GM19372 (cell line): Measurements from ENCODE around the gene CNKSR3.
A peak's percentile ranks its signal among the peaks of the same experiment; 100 is the strongest.
"Not testable (repeated sequence)": the region's sequence is repeated elsewhere in the genome, so short reads cannot be mapped to it uniquely, and the experiment has no call there.

Experiments
- ATAC-seq: cut with Tn5 transposase; IDR thresholded peaks from one replicate; pipeline ENCODE4 v1.9.1; 2021; ENCODE audit warnings: mild to moderate bottlenecking, low read depth, moderate library complexity; ENCODE audit not compliant: unreplicated experiment

The CNKSR3 gene

DNA sequence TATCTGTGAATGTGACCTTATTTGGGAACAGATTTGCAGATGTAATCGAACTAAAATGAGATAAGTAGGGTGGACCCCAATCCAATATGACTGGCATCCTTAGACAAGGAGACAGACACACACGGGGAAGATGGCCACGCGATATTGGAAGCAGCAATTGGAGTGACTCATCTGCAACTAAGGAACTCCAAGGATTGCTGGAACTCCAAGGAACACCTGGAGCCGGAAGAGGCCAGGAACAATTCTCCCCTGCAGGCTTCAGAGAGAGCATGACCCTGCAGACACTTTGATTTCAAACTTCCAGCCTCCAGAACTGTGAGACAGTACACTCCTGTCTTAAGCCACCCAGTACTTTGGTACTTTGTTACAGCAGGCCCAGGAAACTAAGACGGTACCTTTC is 19.5 kb upstream of the CNKSR3 start:
- ATAC-seq = no peak

- no peak for ATAC-seq
Observed at GRCh38 chr6:154528310-154528915, 17.9 kb upstream of the CNKSR3 start.

- no peak for ATAC-seq
Observed at GRCh38 chr6:154526996-154527395, 16.5 kb upstream of the CNKSR3 start.

DNA sequence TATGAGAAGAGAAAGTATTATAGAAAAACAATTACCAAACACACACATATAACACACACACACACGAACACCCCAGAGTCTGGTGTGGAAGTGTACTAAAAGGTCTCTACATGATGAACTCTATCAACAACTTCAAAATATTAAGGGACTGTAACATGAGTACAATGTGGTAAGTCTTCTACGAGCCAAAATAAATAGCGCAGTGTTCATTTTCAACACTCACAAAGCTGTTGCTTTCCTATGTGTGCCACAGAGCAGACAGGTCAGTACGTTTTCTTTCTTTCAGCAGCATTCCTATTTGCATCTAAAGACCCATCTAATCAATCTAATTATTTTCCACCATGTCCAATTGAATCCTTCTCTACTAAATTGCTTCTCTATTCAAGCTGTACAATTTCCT is 12.1 kb upstream of the CNKSR3 start:
- ATAC-seq = no peak

- ATAC-seq = no peak
Observed at GRCh38 chr6:154521412-154521811, 10.9 kb upstream of the CNKSR3 start.

DNA sequence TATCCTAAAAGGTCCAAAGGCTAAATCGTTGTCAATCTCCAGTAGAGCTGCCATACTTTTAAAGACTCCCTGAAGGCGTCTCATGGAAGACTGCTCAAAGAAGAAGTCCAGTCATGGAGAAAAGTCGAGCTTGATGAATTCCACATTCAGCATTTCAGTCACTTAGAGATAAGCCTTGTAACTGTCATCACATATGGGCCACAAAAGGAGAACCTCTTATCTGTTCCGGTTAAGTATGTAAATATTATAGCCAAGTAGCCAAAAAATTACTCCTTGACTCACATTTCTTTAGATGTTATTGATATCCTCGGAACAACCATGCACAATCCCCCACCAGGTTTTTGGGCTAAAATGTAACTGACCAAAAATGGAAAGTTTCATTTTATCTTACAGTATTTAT is 9.8 kb upstream of the CNKSR3 start:
- no peak for ATAC-seq

GRCh38 chr6:154518396-154518795 is 7.9 kb upstream of the CNKSR3 start:
- no peak for ATAC-seq

GRCh38 chr6:154516276-154516675 is 5.8 kb upstream of the CNKSR3 start:
- no peak for ATAC-seq

DNA sequence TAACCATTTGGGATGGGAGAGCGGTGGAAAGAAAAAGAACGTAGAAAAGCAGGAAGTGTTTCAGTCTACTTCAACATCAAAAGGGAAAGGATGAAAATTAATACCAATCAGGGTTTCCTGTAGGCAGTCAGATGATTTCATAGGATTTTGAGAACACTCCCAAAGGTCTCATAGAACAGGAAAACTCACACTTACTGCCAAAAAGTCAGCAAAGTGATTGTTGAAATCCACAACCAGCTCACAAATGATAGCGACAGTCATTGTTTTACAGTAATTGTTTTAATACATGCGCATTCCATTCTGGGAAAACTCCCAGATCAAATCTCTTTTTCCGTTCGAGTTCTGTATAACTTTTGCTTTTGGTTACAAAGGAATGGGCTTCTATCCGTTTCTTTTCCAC is 5.3 kb upstream of the CNKSR3 start:
- ATAC-seq = no peak

DNA sequence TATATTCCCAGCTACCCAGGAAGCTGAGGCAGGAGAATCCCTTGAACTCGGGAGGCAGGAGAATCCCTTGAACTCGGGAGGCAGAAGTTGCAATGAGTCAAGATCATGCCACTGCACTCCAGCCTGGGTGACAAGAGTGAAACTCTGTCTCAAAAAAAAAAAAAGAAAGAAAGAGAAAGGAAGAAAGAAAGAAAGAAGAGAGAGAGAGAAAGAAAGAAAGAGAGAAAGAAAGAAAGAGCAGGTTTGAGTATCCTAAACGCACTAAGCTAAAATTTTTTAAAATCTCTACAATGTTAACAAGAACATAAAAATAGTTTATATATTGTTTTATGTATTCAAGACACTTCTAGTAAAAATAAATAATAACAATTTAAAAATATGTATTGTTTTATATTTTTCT is 4.6 kb upstream of the CNKSR3 start:
- ATAC-seq = not testable (repeated sequence)

GRCh38 chr6:154514481-154514880 is 4.0 kb upstream of the CNKSR3 start:
- ATAC-seq = no peak

GRCh38 chr6:154513601-154514320 is 3.3 kb upstream of the CNKSR3 start:
- ATAC-seq = no peak

GRCh38 chr6:154512201-154512600 is 1.7 kb upstream of the CNKSR3 start:
- no peak for ATAC-seq

DNA sequence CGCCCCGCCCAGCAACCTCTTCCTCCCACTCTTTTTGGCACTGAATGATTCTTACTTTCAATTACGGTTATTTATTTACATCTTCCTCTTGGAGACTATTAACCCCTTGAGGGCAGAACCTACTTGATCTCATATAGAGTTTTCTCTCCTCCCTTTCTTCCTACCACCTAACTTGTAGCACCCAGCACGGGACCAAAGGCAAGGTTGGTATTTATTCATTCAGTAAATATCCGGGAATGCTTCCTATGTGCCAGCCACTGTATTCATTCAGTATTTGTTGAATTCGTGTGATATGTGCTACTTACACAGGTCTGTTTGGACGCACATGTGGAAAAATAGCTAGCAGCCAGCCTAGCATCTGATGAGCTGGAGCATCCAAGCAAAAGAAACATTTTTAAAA is 1.3 kb upstream of the CNKSR3 start:
- ATAC-seq = no peak

DNA sequence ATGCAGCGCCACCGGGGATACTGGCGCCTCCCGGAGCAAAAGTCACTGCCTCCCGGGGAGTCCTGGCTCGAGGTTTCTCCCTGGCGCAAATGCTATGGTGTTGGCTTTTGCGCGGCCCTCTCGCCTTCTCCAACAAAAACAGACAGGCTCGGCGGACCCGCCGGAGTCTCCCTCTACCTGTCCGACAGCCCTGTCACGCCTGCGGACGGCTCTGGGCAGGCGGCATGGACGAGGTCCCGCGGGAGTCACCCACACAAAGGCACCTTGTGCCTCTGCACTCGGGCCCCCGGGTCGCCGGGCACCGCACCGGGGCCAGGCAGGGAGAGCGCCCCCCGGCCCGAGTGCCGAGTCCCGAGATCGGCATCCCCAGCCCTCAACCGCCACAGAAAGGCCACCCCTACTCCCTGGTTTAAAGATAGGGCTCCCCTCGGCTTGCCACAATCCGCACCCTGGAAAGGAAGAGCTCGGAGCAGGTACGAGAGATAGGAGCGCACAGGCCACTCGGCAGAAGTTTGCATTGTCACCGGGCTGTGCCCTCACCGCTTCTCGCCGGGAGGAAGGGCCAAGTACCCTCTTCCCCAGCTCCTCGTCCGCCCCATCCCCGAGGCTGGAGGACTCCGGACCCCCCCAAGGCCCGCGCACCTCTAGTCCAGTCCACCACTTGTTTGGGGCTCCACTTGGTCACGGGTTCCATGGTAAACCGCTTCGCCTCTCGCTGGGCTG is 903 bp downstream of the CNKSR3 start:
- peak; percentile 21 for ATAC-seq

DNA sequence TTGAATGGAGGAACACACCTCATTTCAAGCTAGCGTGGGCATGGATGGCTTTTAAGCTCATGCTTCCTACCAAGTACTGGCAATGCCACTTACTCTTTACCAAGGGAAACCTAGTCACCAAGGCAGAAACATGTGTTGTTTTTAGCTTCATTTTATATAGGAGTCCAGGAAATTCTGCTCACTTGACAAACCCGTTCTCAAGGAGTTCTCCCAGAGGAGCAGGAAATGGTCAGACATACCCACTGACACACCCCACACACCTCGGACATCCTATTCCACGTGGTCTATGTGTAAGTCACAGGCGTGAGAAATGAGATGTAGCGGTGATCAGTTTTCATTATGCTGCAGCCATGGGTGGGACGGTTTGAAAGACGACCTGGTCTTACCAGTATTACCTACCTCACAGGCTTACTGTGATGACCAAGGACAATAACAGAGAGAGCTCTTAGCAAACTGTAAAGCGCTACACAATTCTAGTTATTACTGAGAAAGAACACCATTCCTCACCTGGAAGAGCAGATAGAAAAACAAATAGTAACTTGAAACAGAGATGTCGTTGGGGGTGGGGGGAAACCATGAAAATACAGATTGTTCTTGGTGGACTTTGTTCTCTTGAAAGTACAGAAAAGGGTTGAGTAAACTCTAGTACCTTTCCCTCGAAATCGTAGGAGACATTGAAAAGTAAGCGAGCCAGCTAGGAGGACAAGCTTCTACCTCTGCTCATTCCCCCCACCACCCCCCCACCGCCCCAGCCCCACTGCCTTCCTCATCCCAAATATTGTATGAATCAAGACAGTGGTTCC is 1.7 kb downstream of the CNKSR3 start:
- ATAC-seq = no peak

GRCh38 chr6:154506991-154507898 is 3.2 kb downstream of the CNKSR3 start:
- no peak for ATAC-seq

DNA sequence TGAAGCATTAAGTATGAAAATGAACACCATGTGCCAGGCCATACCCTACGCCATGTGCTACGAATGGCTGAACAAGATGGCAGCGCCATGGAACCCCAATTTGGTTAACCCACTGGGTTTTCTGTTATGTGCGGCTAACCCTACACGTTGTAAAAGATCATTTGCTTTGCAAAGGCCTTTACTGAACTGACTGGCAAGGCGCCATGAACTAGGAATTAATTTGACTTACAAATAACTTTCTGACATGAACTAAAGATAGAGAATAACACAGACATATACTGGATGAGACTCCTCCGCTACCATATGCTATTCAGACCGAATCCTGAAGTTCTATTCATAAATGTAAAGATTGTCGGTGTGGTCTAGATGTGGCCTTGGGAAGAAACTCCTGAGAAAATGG is 3.9 kb downstream of the CNKSR3 start:
- ATAC-seq = no peak

DNA sequence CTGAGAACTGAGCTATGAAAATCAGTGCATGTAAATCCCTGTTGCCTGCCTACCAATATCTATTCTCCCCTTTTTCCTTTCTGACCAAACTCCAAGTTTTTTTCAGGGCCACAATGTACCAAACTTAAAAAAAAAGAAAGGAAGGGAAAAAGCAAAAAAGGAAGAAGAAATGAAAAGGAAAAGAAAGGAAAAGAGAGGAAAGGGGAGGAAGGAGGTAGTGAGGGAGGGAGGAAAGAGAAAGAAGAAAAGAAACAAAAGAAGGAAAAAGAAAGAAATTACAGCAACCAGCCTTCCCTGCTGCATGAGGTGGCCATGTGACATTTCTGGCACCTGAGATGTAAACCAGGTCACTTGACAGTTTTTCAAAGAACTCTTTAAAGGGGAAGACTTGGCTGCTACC is 4.4 kb downstream of the CNKSR3 start:
- no peak for ATAC-seq

DNA sequence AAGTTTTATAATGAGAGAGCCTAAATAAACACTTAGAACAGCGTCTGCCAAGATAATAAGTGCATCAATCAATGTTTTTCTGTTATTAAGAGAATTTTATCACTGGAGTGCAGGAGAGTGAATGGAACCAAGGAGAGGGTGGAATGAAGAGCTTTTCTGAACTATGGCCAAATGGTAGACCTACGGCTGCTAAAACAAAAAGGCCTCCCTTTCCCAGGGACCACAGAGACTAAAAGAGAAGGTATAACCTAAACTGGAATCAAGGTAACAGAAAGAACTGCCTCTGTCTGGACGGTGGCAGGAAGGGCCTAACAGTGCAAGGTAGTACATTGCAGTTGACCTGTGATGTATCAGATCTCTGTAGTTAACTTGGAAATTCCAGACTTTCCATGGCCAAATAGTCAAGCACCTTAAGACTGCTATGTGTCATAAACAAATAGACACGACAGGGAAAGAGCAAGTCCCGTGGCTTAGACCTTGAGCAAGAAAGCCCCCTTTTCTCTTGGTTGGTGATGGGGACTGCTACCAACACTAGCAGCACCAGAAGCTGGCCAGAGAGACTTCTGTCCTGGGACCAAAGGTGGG is 5.5 kb downstream of the CNKSR3 start:
- no peak for ATAC-seq
